Ovary (tissue), 3 donors: ENCODE results near the gene MATN4.

Experiments
- POLR2A ChIP-seq: fragments of 450-650 bp; IDR thresholded peaks from one replicate; pipeline ENCODE4 v1.6.1; 2017; ENCODE audit warnings: antibody characterized with exemption, mild to moderate bottlenecking, moderate library complexity
- TF ChIP-seq, protein P1 (sequence below), 3 donors: fragments of 450-650 bp in 2 of 3; fragments of 200-600 bp in 1 of 3; IDR thresholded peaks; one replicate each; pipeline versions ENCODE4 v1.5.1 to v1.8.0; 2016 to 2022; ENCODE audit warnings: antibody characterized with exemption in 3 of 3, mild to moderate bottlenecking in 1 of 3
- donor health status: DM: no; HTN: no; CAD: no.

DNA sequence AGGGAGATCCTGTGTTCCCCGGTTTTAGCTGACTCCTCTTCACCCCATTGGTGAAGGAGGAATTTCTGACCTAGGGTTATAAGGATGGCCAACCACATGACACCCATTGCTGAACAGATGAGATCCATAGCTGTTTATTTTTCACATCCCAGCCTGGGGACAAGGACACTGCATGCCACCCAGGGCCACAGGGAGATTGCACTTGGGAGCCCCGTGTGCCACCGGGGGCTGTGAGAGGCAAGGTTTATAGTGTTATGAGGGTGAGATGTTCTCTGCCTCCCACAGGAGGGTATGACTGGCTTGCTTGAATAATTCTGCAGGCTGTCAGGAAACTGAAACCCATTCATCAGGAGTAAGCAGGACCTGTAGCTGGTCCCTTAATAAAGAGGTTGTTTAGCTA is 39.0 kb downstream of the MATN4 start:
- TF ChIP-seq POLR2A: no peak
- TF ChIP-seq, protein P1, sequence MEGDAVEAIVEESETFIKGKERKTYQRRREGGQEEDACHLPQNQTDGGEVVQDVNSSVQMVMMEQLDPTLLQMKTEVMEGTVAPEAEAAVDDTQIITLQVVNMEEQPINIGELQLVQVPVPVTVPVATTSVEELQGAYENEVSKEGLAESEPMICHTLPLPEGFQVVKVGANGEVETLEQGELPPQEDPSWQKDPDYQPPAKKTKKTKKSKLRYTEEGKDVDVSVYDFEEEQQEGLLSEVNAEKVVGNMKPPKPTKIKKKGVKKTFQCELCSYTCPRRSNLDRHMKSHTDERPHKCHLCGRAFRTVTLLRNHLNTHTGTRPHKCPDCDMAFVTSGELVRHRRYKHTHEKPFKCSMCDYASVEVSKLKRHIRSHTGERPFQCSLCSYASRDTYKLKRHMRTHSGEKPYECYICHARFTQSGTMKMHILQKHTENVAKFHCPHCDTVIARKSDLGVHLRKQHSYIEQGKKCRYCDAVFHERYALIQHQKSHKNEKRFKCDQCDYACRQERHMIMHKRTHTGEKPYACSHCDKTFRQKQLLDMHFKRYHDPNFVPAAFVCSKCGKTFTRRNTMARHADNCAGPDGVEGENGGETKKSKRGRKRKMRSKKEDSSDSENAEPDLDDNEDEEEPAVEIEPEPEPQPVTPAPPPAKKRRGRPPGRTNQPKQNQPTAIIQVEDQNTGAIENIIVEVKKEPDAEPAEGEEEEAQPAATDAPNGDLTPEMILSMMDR (IDR thresholded peaks at IDR 0.05): no peak
